BE2C (cell line): ENCODE results near the gene KIFC3.

Experiments
- DNase-seq: peaks from one replicate; pipeline ENCODE4 v3.0.0-alpha.2; 2020
- H3K27me3 ChIP-seq: fragments of 250-450 bp; sonication (Bioruptor Pico); 2 replicates; pipeline ENCODE4 v1.5.1; 2020; ENCODE audit warnings: mild to moderate bottlenecking
- H3K36me3 ChIP-seq: fragments of 250-450 bp; sonication (Bioruptor Pico); 2 replicates; pipeline ENCODE4 v1.5.1; 2020; ENCODE audit warnings: mild to moderate bottlenecking
- H3K4me1 ChIP-seq: fragments of 250-450 bp; sonication (Bioruptor Pico); 2 replicates; pipeline ENCODE4 v1.5.1; 2020
- H3K4me3 ChIP-seq: 2 replicates; pipeline ENCODE4 v1.5.1; 2011; ENCODE audit warnings: low read depth, low read length
- H3K9me3 ChIP-seq: fragments of 250-450 bp; sonication (Bioruptor Pico); 2 replicates; pipeline ENCODE4 v1.5.1; 2020
- CTCF ChIP-seq: IDR thresholded peaks from 2 replicates; pipeline ENCODE4 v1.5.1; 2012; ENCODE audit warnings: mild to moderate bottlenecking, low read depth, low read length

The KIFC3 gene

GRCh38 chr16:57743886-57744641, 58.2 kb downstream of the KIFC3 start:
- no peak for TF ChIP-seq CTCF
- H3K9me3 ChIP-seq = no peaks in the 10 kb centered on the region
- no peak overlapping the region for H3K4me3 ChIP-seq
- no peaks in the 10 kb centered on the region for H3K4me1 ChIP-seq
- no peak for DNase-seq
- no peaks in the 10 kb centered on the region for H3K27me3 ChIP-seq
- H3K36me3 ChIP-seq = peaks cover 28% of the 10 kb centered on the region

GRCh38 chr16:57743458-57743857, 58.8 kb downstream of the KIFC3 start:
- H3K4me3 ChIP-seq = no peak overlapping the region
- DNase-seq = no peak
- no peak for TF ChIP-seq CTCF
- no peaks in the 10 kb centered on the region for H3K27me3 ChIP-seq
- peaks cover 27% of the 10 kb centered on the region for H3K36me3 ChIP-seq
- H3K4me1 ChIP-seq = no peaks in the 10 kb centered on the region
- H3K9me3 ChIP-seq = no peaks in the 10 kb centered on the region

DNA sequence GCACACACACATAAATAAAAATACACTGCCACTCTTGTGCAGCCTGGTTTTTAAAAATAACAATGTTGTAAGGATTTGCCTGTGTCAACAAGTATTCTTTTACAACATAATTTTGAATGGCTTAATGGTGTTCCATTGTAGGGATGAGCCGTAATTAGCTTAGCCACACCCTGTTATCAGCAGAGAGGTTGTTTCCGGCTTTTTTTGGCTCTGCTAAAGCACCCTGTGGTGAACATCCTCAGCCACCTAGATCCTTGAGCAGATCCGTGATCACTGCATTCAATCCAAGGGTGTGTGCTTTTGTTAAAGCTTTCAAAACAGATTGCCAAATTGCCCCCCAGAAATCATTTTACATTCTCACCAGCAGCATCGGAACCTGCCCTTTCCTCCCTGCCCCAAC, 59.7 kb downstream of the KIFC3 start:
- no peak for DNase-seq
- no peak for TF ChIP-seq CTCF

GRCh38 chr16:57741660-57742191, 60.6 kb downstream of the KIFC3 start:
- H3K4me3 ChIP-seq = no peak overlapping the region
- TF ChIP-seq CTCF = no peak
- peaks cover 29% of the 10 kb centered on the region for H3K36me3 ChIP-seq
- no peaks in the 10 kb centered on the region for H3K4me1 ChIP-seq
- H3K27me3 ChIP-seq = no peaks in the 10 kb centered on the region
- no peak for DNase-seq
- H3K9me3 ChIP-seq = no peaks in the 10 kb centered on the region

More for the DNA sequence above, 59.7 kb downstream of the KIFC3 start:
- H3K4me3 ChIP-seq = no peak overlapping the region
- H3K4me1 ChIP-seq = no peaks in the 10 kb centered on the region
- peaks cover 28% of the 10 kb centered on the region for H3K36me3 ChIP-seq
- no peaks in the 10 kb centered on the region for H3K27me3 ChIP-seq
- no peaks in the 10 kb centered on the region for H3K9me3 ChIP-seq

- no peaks in the 10 kb centered on the region for H3K27me3 ChIP-seq
- peaks cover 29% of the 10 kb centered on the region for H3K36me3 ChIP-seq
- no peaks in the 10 kb centered on the region for H3K4me1 ChIP-seq
- no peaks in the 10 kb centered on the region for H3K9me3 ChIP-seq
- DNase-seq = no peak
- no peak for TF ChIP-seq CTCF
- H3K4me3 ChIP-seq = no peak overlapping the region
Observed at GRCh38 chr16:57740423-57741071, 61.7 kb downstream of the KIFC3 start.
